Mesendoderm (in vitro differentiated cells): ENCODE data around the gene TNFRSF8. TPM values are rescaled to one million over a fixed set of nuclear protein-coding genes. Genes with fewer than 3 reads are reported as not detected.

ENCODE experiments used
- DNase-seq: peaks from one replicate; pipeline ENCODE4 v3.0.0; 2013
- H2AK5ac ChIP-seq: 2 replicates; pipeline ENCODE4 v1.6.1; 2013; ENCODE audit warnings: low read length, inconsistent platforms
- H2BK120ac ChIP-seq: 2 replicates; pipeline ENCODE4 v1.6.1; 2013; ENCODE audit warnings: low read depth, mild to moderate bottlenecking, low read length, moderate library complexity, mixed read lengths
- H2BK15ac ChIP-seq: replicated peaks from 2 replicates; pipeline ENCODE4 v1.6.1; 2013; ENCODE audit warnings: low read depth, mild to moderate bottlenecking, moderate library complexity
- H2BK5ac ChIP-seq: 2 replicates; pipeline ENCODE4 v1.6.1; 2013; ENCODE audit warnings: low read length, inconsistent platforms
- H3K18ac ChIP-seq: 2 replicates; pipeline ENCODE4 v1.6.1; 2013; ENCODE audit warnings: mild to moderate bottlenecking, low read length, mixed read lengths
- H3K23ac ChIP-seq: one replicate; pipeline ENCODE4 v1.6.1; 2013; ENCODE audit warnings: low read length
- H3K27ac ChIP-seq: 2 replicates; pipeline ENCODE4 v1.5.1; 2013; ENCODE audit warnings: low read depth, mild to moderate bottlenecking, inconsistent platforms, low read length, moderate library complexity
- H3K27me3 ChIP-seq: 2 replicates; pipeline ENCODE4 v1.6.1; 2013; ENCODE audit warnings: low read length, control low read depth, mild to moderate bottlenecking, inconsistent platforms; ENCODE audit not compliant: insufficient read depth, poor library complexity
- H3K36me3 ChIP-seq: 2 replicates; pipeline ENCODE4 v1.6.1; 2013; ENCODE audit warnings: low read length, inconsistent platforms; ENCODE audit not compliant: control insufficient read depth, insufficient read depth
- H3K4ac ChIP-seq: one replicate; pipeline ENCODE4 v1.6.1; 2013; ENCODE audit warnings: low read depth, mild to moderate bottlenecking, low read length, moderate library complexity
- H3K4me1 ChIP-seq: 2 replicates; pipeline ENCODE4 v1.6.1; 2013; ENCODE audit warnings: low read depth, low read length, inconsistent platforms; ENCODE audit not compliant: control insufficient read depth
- H3K4me2 ChIP-seq: 2 replicates; pipeline ENCODE4 v1.6.1; 2013; ENCODE audit warnings: low read length
- H3K4me3 ChIP-seq: 2 replicates; pipeline ENCODE4 v1.5.1; 2013; ENCODE audit warnings: mild to moderate bottlenecking, low read length
- H3K56ac ChIP-seq: one replicate; pipeline ENCODE4 v1.6.1; 2013; ENCODE audit warnings: low read length
- H3K79me1 ChIP-seq: 2 replicates; pipeline ENCODE4 v1.6.1; 2013; ENCODE audit warnings: low read length, inconsistent platforms
- H3K79me2 ChIP-seq: 2 replicates; pipeline ENCODE4 v1.6.1; 2013; ENCODE audit warnings: mild to moderate bottlenecking, low read length; ENCODE audit not compliant: control insufficient read depth, insufficient read depth
- H3K9ac ChIP-seq: 2 replicates; pipeline ENCODE4 v1.6.1; 2013; ENCODE audit warnings: low read length, inconsistent platforms
- H4K5ac ChIP-seq: one replicate; pipeline ENCODE4 v1.6.1; 2013; ENCODE audit warnings: low read length
- H4K8ac ChIP-seq: one replicate; pipeline ENCODE4 v1.6.1; 2013; ENCODE audit warnings: low read depth, mild to moderate bottlenecking, control low read depth, low read length, moderate library complexity
- WGBS: extraction: QIAGEN DNeasy Blood & Tissue Kit; methylation state at CpG from one replicate; pipeline ENCODE4 v1.1.7; 2013; ENCODE audit warnings: low lambda C conversion rate, missing lambda C conversion rate; ENCODE audit not compliant: insufficient coverage; ENCODE audit errors: extremely low coverage; 5-methylcytosine and 5-hydroxymethylcytosine counted together
- small RNA-seq: library from polyadenylated mRNA; stranded (forward); fragments of <200 nt; extraction: miRNeasy Mini kit (QIAGEN cat#:217004); gene quantifications from one replicate; pipeline ENCODE3, GENCODE V24; 2013; ENCODE audit not compliant: insufficient read depth

The TNFRSF8 gene

DNA sequence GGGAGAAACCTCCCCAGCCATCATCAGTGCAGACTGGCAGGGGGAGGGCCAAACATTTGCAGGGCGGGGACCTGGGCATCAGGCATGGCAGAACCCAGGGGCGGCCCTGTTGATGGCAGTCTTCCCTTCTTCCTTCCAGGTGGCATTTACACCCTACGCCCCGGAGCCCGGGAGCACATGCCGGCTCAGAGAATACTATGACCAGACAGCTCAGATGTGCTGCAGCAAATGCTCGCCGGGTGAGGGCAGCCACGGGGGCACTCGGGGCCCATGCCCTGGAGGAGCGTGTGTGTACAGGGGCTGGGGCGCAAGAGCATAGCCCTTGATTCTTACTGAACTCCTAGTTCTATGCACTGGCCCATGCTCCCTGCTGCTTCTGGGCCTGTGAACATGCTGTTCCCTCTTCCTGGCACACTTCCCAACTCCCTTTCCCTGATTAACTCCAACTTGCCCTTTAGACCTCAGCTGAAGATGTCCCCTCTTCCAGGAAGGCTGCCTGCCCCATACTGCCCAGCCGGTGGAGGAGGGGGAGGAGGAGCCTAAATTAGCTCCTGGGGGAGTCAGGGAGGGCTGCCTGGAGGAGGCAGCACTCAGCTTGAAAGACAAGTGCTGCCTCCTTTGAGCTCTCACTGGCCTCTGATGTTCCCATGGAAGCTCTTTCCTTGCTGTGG lies 125.7 kb downstream of the TNFRSF8 start:
- Histone ChIP-seq H3K4me1 (peaks cover 1% of the 10 kb centered on the region), H2BK5ac (no peak overlapping the region), H3K4ac (no peak overlapping the region), H3K79me2 (no peaks in the 10 kb centered on the region), H3K9ac (no peak overlapping the region), H3K18ac (no peak overlapping the region), H2BK120ac (no peak overlapping the region), H3K4me2 (no peak overlapping the region), H2BK15ac (no peak overlapping the region), H3K27ac (no peak overlapping the region), H3K56ac (no peak overlapping the region), H2AK5ac (no peak overlapping the region), H4K5ac (no peak overlapping the region), H3K27me3 (no peaks in the 10 kb centered on the region), H3K36me3 (no peaks in the 10 kb centered on the region), H3K23ac (no peak overlapping the region), H3K79me1 (no peaks in the 10 kb centered on the region), H4K8ac (no peak overlapping the region), H3K4me3 (no peak overlapping the region)
- no CpG with 5 or more reads among the region's 13 CpGs for whole genome bisulfite sequencing
- peak; percentile 24 for DNase-seq

DNA sequence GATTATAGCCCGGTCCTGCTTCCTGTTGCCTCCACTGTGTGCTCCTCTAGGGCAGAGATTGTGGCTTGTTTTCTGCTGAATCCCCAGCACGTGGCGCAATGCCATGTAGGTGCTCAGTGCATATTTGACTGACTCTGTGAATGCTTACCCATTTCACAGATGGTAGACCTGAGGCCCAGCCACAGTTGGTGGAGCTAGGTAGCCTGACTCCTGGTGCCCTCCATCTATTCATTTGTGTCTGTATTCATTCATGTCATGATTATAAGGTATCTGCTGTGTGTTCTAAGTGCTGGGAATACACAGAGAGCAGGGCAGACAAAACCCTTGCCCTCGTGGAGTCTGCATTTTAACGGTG lies 126.2 kb downstream of the TNFRSF8 start:
- Histone ChIP-seq H4K5ac (no peak overlapping the region), H3K27ac (no peak overlapping the region), H3K79me1 (no peaks in the 10 kb centered on the region), H2BK120ac (no peak overlapping the region), H2AK5ac (no peak overlapping the region), H3K36me3 (no peaks in the 10 kb centered on the region), H3K4me3 (no peak overlapping the region), H3K56ac (no peak overlapping the region), H3K4me1 (no peaks in the 10 kb centered on the region), H3K18ac (no peak overlapping the region), H3K23ac (no peak overlapping the region), H3K27me3 (no peaks in the 10 kb centered on the region), H3K9ac (no peak overlapping the region), H4K8ac (no peak overlapping the region), H3K4ac (no peak overlapping the region), H3K4me2 (no peak overlapping the region), H2BK5ac (no peak overlapping the region), H3K79me2 (no peaks in the 10 kb centered on the region), H2BK15ac (no peak overlapping the region)
- DNase-seq, result no peak
- no CpG with 5 or more reads among the region's 5 CpGs for WGBS

DNA sequence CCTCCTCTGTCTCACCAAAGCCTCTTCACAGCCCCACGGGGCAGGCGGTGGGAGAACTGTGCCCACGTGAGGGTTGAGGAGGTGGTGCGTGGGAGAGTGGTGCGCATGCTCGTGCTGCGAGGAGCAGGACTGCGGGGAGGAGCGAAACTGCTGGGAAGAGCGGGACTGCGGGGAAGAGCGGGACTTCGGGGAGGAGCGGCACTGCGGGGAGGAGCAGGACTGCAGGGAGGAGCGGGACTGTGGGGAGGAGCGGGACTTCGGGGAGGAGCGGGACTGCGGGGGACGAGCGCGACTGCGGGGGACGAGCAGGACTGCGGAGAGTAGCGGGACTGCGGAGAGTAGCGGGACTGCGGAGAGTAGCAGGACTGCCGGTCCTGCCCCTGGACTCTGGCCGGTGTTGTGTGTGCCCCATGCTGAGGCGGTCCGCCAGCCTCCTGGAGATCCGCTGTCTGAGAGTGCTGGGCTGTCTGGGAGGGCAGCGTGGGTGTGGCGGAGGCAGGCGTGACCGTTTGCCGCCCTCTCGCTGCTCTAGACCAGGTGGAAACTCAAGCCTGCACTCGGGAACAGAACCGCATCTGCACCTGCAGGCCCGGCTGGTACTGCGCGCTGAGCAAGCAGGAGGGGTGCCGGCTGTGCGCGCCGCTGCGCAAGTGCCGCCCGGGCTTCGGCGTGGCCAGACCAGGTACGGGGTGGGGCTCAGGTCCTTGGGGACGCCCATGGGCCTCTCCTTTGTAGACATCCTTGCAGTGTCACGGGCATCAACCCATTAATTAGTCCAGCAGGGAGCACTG lies 128.3 kb downstream of the TNFRSF8 start:
- H3K23ac ChIP-seq, result no peak overlapping the region
- WGBS, result no CpG with 5 or more reads among the region's 58 CpGs

More for the DNA sequence above, 128.3 kb downstream of the TNFRSF8 start:
- Histone ChIP-seq H3K4me1 (no peaks in the 10 kb centered on the region), H4K8ac (no peak overlapping the region), H3K27ac (no peak overlapping the region), H3K9ac (no peak overlapping the region), H3K4me3 (no peak overlapping the region), H3K36me3 (no peaks in the 10 kb centered on the region), H3K79me2 (no peaks in the 10 kb centered on the region), H2BK5ac (no peak overlapping the region), H3K4me2 (no peak overlapping the region), H2BK120ac (no peak overlapping the region), H2BK15ac (no peak overlapping the region), H3K4ac (no peak overlapping the region), H3K18ac (no peak overlapping the region), H3K56ac (no peak overlapping the region), H3K79me1 (no peaks in the 10 kb centered on the region), H3K27me3 (no peaks in the 10 kb centered on the region), H2AK5ac (no peak overlapping the region), H4K5ac (no peak overlapping the region)
- no peak for DNase-seq

Small RNA genes within 50 kb of the gene (small RNA-seq; reads per million reads assigned to genes)
- gene AL096840.1, result not detected
- gene MIR4632, result not detected
- gene MIR6729, result not detected
- gene RF00019, result not detected
- gene RN7SL649P, result not detected
- not detected for gene RNU6-777P
- not detected for gene RPL23AP89
